ENCODE results near the gene KIF2C.
"Not testable (repeated sequence)": the region's sequence is repeated elsewhere in the genome, so short reads cannot be mapped to it uniquely, and the experiment has no call there.

Gene KIF2C

DNA sequence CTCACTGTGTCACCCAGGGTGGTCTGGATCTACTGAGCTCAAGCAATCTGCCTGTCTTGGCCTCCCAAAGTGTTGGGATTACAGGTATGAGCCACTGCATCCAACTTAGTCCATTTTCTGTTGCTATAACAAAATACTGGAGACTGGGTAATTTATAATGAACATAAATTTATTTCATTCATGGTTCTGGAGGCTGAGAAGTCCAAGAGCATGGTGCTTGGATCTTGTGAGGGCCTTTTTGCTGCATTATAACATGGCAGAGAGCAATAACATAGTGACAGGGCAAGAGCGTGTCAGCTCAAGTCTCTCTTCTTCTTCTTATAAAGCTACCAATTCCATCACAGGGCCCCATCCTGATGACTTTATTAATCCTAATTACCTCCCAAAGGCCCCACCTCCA, 3.6 kb upstream of the KIF2C start:
- DNase-seq (ENCODE audit: low read depth) = no peak
- TF ChIP-seq, protein P1, sequence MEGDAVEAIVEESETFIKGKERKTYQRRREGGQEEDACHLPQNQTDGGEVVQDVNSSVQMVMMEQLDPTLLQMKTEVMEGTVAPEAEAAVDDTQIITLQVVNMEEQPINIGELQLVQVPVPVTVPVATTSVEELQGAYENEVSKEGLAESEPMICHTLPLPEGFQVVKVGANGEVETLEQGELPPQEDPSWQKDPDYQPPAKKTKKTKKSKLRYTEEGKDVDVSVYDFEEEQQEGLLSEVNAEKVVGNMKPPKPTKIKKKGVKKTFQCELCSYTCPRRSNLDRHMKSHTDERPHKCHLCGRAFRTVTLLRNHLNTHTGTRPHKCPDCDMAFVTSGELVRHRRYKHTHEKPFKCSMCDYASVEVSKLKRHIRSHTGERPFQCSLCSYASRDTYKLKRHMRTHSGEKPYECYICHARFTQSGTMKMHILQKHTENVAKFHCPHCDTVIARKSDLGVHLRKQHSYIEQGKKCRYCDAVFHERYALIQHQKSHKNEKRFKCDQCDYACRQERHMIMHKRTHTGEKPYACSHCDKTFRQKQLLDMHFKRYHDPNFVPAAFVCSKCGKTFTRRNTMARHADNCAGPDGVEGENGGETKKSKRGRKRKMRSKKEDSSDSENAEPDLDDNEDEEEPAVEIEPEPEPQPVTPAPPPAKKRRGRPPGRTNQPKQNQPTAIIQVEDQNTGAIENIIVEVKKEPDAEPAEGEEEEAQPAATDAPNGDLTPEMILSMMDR (conservative IDR thresholded peaks at IDR 0.05; ENCODE audit: control insufficient read depth, insufficient read depth, low read depth, low read length) = no peak
- no peak overlapping the region for H3K4me3 ChIP-seq (ENCODE audit: control insufficient read depth, low read depth, low read length)

DNA sequence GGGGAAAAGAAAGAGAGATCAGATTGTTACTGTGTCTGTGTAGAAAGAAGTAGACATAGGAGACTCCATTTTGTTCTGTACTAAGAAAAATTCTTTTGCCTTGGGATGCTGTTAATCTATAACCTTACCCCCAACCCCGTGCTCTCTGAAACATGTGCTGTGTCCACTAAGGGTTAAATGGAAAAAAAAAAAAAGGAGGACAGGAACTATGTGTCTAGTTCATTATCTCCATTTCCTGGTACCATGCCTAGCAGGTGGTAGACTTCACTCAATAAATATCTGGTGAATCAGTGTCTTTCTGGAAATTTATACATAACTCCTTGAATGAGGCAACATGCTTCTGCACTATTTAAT, 707 bp upstream of the KIF2C start:
- DNase-seq (ENCODE audit: low read depth) = not testable (repeated sequence)
- H3K4me3 ChIP-seq (ENCODE audit: control insufficient read depth, low read depth, low read length) = peak overlapping the region; percentile 98

DNA sequence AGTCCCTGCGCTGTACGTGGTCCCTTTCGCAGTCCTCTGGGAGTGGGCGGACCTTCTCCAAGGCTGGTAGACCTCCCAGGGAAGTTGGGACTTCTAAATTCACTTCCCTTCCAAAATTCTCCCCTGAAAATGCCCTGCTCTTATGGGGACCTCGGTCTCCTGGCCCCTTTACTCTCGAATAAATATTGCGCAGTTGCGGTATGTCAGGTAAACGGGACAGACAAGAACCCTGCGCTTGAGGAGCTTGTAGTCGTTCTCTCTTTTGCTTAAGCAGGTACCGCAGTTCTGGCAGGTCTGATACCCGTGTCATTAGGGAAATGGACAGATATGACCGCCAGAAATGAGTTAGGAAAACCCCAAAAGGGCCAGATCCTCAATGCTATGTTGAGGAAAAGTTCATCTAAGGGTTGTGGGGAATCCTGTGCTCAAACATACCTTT, 561 bp downstream of the KIF2C start:
- DNase-seq (ENCODE audit: low read depth) = no peak
- peak overlapping the region; percentile 98 for H3K4me3 ChIP-seq (ENCODE audit: control insufficient read depth, low read depth, low read length)
- TF ChIP-seq, protein P1 (conservative IDR thresholded peaks at IDR 0.05; ENCODE audit: control insufficient read depth, insufficient read depth, low read depth, low read length) = no peak

- TF ChIP-seq, protein P1 (conservative IDR thresholded peaks at IDR 0.05; ENCODE audit: control insufficient read depth, insufficient read depth, low read depth, low read length) = no peak
- no peak overlapping the region for H3K4me3 ChIP-seq (ENCODE audit: control insufficient read depth, low read depth, low read length)
- no peak for DNase-seq (ENCODE audit: low read depth)
These were observed 3.6 kb downstream of the KIF2C start for GRCh38 chr1:44743211-44743610.

- DNase-seq (ENCODE audit: low read depth) = no peak
- H3K4me3 ChIP-seq (ENCODE audit: control insufficient read depth, low read depth, low read length) = no peak overlapping the region
- TF ChIP-seq, protein P1 (conservative IDR thresholded peaks at IDR 0.05; ENCODE audit: control insufficient read depth, insufficient read depth, low read depth, low read length) = peak; percentile 13
These were observed 8.2 kb downstream of the KIF2C start for GRCh38 chr1:44747878-44748277.

DNA sequence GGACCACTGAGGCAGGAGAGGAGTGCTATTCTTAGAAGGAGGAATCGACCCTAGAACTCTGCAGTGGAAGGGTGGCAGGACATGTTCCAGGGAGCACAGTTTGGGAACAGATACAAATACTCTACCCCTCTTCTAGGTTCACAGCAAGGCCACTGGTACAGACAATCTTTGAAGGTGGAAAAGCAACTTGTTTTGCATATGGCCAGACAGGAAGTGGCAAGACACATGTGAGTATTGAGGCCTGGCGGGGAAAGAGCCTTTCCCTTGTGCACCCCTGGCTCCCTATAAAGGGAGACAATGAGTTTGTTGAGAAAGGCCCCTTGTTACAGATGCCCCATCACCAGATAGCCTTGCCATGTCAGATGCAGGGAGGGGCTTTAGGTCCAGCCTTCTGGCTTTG, 17.8 kb downstream of the KIF2C start:
- H3K4me3 ChIP-seq (ENCODE audit: control insufficient read depth, low read depth, low read length) = no peak overlapping the region
- DNase-seq (ENCODE audit: low read depth) = no peak
- TF ChIP-seq, protein P1 (conservative IDR thresholded peaks at IDR 0.05; ENCODE audit: control insufficient read depth, insufficient read depth, low read depth, low read length) = no peak

DNA sequence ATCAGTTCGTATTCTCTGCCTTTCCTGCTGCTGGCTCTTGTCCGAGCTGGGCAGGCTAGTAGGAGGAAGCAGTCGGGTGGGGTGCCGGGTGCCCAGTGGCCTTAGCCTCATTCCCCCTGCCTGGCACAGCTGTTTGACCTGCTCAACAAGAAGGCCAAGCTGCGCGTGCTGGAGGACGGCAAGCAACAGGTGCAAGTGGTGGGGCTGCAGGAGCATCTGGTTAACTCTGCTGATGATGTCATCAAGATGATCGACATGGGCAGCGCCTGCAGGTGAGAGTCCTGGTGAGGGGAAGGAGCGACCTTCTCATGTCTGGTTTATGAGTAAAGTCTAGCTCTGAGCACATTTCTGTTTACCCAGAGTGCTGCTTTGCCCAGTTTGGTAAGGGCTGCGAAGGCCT, 19.4 kb downstream of the KIF2C start:
- DNase-seq (ENCODE audit: low read depth) = no peak
- TF ChIP-seq, protein P1 (conservative IDR thresholded peaks at IDR 0.05; ENCODE audit: control insufficient read depth, insufficient read depth, low read depth, low read length) = no peak
- H3K4me3 ChIP-seq (ENCODE audit: control insufficient read depth, low read depth, low read length) = no peak overlapping the region
